HUES6 (cell line): ENCODE results near the gene RBM39.
A peak's percentile ranks its signal among the peaks of the same experiment; 100 is the strongest.

Experiments used
- H3K27ac ChIP-seq: 2 replicates; pipeline ENCODE4 v1.7.0; 2013; ENCODE audit warnings: low read depth, mild to moderate bottlenecking, low read length, inconsistent platforms
- H3K27me3 ChIP-seq: 2 replicates; pipeline ENCODE4 v1.6.1; 2013; ENCODE audit warnings: low read length; ENCODE audit not compliant: control insufficient read depth, insufficient read depth
- H3K36me3 ChIP-seq: 2 replicates; pipeline ENCODE4 v1.6.1; 2013; ENCODE audit warnings: low read length; ENCODE audit not compliant: control insufficient read depth, insufficient read depth
- H3K4me1 ChIP-seq: 2 replicates; pipeline ENCODE4 v1.6.1; 2013; ENCODE audit warnings: low read length; ENCODE audit not compliant: control insufficient read depth, insufficient read depth
- H3K4me3 ChIP-seq: 2 replicates; pipeline ENCODE4 v1.5.1; 2013; ENCODE audit warnings: low read depth, low read length
- H3K9ac ChIP-seq: one replicate; pipeline ENCODE4 v1.6.1; 2013; ENCODE audit warnings: mild to moderate bottlenecking, low read length
- H3K9me3 ChIP-seq: 2 replicates; pipeline ENCODE4 v1.6.1; 2013; ENCODE audit warnings: low read depth, low read length; ENCODE audit not compliant: control insufficient read depth, insufficient read depth

Gene RBM39

DNA sequence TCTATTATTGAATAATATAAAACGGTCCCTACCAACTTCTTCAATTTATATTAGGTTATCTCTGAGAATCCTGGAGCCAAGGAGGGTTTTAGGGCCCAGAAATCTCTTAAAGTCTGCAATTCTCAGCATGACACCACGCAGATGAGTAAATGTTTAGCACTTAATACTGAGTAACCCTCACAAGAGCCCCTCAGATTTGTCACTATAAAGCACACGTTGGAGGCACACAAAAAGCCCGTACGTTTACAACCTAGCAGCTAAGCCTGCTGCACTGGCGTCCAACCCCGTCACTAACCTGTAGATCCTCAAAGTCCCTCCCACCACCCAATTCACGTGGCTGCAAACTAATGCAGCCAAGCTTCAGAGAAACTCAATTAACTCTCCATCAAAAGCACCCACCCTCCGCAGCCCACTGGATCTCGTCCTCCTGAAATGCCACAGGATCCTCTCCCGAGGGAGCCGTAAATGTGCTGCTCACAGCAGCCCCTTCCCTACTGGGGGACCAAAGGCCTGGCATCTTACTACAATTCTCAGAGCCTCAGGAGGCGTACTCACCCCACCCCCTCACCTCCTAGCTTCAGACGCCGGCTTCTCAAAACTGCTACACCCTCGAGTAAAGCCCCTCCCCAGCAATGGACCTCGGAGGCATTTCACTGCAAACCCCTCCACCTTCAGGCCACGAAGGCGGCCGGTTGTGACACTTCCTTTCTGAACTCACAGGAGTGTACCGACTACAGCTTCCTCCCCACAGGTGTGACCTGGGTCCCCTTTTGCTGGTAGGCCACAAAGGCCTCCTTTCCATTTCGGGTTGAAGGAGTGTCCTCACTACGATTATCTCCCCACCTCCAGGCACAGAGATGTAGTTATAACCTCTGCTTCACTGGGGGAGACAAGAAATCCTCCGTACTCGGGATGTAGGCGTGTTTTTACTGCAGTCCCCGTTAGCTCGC lies 78.3 kb downstream of the RBM39 start:
- Histone ChIP-seq H3K4me3 (peak overlapping the region; percentile 86), H3K27me3 (no peaks in the 10 kb centered on the region), H3K4me1 (peaks cover 17% of the 10 kb centered on the region), H3K27ac (peak overlapping the region; percentile 92), H3K36me3 (peaks cover 4% of the 10 kb centered on the region; the same call in 1 of the 2 replicates), H3K9ac (peak overlapping the region; percentile 90), H3K9me3 (no peaks in the 10 kb centered on the region; the same call in 1 of the 2 replicates)

DNA sequence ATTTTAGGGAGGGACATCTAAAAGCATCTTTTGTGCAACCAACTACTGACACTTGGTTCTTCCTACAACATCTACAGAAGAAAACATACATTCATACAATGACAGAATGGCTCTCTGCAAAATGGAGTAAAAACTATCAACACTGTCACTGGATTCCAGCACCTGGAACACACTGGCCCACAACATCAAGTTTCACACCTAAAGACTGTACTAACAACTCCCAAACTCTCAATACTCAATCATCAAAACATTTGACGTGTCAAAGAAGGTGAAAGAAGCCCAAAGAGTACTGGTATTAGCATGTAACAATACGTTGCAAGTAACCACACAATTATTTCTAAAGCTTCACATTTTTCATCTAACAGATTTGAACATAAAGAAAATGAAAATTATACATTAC lies 79.5 kb downstream of the RBM39 start:
- no peaks in the 10 kb centered on the region for H3K27me3 ChIP-seq
- no peak overlapping the region for H3K9ac ChIP-seq
- peaks cover 1% of the 10 kb centered on the region; the same call in 1 of the 2 replicates for H3K36me3 ChIP-seq
- peaks cover 17% of the 10 kb centered on the region for H3K4me1 ChIP-seq
- H3K9me3 ChIP-seq = no peaks in the 10 kb centered on the region; the same call in 1 of the 2 replicates
- H3K27ac ChIP-seq = no peak overlapping the region
- H3K4me3 ChIP-seq = peak overlapping the region; percentile 86

DNA sequence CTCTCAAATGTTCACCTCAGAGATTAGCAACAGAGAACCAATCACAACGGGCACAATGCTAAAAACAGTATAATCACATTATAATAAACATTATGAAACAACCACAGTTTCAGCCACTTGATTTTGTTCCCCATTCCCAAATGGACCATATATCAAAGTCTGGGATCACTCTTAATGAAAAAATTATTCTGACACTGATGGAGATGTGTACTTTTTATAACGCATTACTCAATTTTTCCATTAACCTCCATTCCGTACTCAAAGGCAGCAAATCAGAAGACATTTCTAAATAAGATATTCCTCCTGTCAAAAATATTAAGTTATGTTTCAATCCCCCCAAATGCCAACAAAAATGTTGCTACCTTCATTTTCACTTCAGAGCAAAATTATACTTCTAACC lies 80.2 kb downstream of the RBM39 start:
- H3K27me3 ChIP-seq = no peaks in the 10 kb centered on the region
- H3K27ac ChIP-seq = 0 out of 2 replicates have a peak overlapping the region, but pooled peaks have one; percentile 8
- no peaks in the 10 kb centered on the region; the same call in 1 of the 2 replicates for H3K9me3 ChIP-seq
- H3K36me3 ChIP-seq = peaks cover 6% of the 10 kb centered on the region; the same call in 1 of the 2 replicates
- H3K4me1 ChIP-seq = peaks cover 17% of the 10 kb centered on the region
- H3K4me3 ChIP-seq = peak overlapping the region; percentile 86
- H3K9ac ChIP-seq = no peak overlapping the region

- H3K9me3 ChIP-seq = no peaks in the 10 kb centered on the region; the same call in 1 of the 2 replicates
- no peak overlapping the region for H3K27ac ChIP-seq
- peaks cover 11% of the 10 kb centered on the region; the same call in 1 of the 2 replicates for H3K36me3 ChIP-seq
- H3K4me1 ChIP-seq = peaks cover 17% of the 10 kb centered on the region
- peak overlapping the region; percentile 86; the same call in 1 of the 2 replicates for H3K4me3 ChIP-seq
- H3K9ac ChIP-seq = no peak overlapping the region
- no peaks in the 10 kb centered on the region for H3K27me3 ChIP-seq
Measured at GRCh38 chr20:35661053-35661452, 81.0 kb downstream of the RBM39 start.

DNA sequence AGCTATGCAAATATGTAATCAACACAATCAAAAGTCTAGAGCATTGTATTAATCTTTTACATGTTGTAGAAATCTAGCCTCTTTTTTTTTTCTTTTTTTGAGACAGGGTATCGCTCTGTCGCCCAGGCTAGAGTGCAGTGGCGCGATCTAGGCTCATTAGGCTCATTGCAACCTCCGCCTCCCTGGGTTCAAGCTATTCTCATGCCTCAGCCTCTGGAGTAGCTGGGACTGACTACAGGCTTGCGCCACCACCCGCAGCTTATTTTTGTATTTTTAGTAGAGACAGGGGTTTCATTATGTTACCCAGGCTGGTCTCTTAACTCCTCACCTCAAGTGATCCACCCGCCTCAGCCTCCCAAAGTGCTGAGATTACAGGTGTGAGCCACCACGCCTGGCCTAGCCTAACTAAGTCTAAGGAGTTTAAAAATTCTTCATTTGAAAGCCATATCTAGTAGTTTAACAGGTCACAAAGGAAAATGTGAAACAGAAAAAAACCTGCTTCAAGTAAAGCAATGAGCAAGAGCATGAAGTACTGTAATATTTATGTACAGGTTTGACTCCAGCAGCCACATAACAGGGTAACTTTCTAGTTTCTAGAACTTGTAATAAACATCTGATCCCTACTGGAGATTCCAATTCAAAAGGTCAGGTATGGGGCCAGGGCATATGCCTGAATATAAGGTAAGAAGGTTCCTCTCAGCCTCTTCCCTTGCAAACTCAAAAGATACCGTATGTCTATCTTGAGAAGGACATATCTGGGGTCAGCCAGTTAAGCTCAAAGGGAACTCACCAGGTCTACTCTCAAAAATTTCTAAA lies 81.7 kb downstream of the RBM39 start:
- no peaks in the 10 kb centered on the region; the same call in 1 of the 2 replicates for H3K9me3 ChIP-seq
- peaks cover 17% of the 10 kb centered on the region for H3K4me1 ChIP-seq
- no peaks in the 10 kb centered on the region for H3K27me3 ChIP-seq
- peaks cover 17% of the 10 kb centered on the region for H3K36me3 ChIP-seq
- H3K4me3 ChIP-seq = no peak overlapping the region
- no peak overlapping the region for H3K27ac ChIP-seq
- no peak overlapping the region for H3K9ac ChIP-seq

DNA sequence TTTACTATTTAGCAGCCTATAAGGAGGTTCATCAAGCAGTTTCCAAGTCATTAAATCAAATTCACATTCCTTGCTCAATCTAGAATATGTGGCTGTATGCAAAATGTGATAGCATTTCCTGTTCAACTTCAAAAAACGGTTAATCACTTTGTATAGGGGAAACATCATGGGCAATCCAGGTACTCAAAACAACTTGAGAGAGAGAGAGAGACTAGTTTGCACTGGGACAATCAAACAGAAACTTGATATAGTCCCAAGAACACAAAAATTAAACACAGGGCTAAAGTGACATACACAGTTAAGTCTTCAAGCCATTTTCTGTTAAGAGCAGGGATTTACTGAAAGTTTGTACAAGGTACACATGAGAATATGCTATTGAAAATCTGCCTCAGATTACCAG lies 84.8 kb downstream of the RBM39 start:
- H3K27ac ChIP-seq = no peak overlapping the region
- peaks cover 13% of the 10 kb centered on the region for H3K4me1 ChIP-seq
- no peak overlapping the region for H3K9ac ChIP-seq
- peaks cover 46% of the 10 kb centered on the region for H3K36me3 ChIP-seq
- H3K4me3 ChIP-seq = no peak overlapping the region
- no peaks in the 10 kb centered on the region for H3K27me3 ChIP-seq
- H3K9me3 ChIP-seq = no peaks in the 10 kb centered on the region; the same call in 1 of the 2 replicates

DNA sequence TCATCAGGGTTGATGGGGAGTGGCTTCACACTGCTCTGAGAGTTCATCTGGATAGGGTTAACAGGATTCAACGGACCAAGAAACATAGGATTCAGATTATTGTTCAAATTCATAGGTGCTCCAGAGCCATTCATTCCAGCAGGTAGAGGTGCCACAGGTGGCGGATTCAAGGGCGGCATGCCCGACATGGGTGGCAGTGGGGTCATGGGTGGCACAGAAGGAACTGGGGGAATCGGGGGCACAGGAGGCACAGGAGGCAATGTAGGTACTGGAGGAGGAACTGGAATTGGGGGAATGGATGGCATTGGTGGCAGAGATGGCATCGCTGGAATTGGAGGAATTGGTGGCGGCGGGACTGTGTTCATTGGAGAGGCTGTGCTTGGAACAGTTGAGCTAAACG lies 87.6 kb downstream of the RBM39 start:
- peaks cover 61% of the 10 kb centered on the region for H3K36me3 ChIP-seq
- H3K27ac ChIP-seq = no peak overlapping the region
- no peaks in the 10 kb centered on the region for H3K9me3 ChIP-seq
- no peaks in the 10 kb centered on the region for H3K4me1 ChIP-seq
- no peak overlapping the region for H3K4me3 ChIP-seq
- no peak overlapping the region for H3K9ac ChIP-seq
- H3K27me3 ChIP-seq = no peaks in the 10 kb centered on the region

DNA sequence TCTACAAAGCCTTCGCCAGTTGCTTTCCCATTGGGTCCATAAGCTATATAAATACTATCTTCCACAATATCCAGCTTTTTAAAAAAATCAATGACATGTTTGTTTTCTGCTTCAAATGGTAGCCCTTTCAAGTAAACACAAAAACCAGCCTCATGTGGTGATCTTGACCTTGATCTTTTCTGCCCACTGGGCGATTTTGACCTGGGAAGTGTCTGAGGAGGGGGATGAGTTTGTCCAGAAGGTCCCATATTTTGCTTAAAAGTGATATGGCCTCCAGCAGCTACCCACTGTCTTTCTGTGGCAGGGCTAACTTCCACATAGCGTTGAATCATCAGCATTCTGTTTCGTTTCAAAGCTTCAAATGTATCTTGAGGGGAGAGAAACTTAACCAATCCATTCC lies 88.2 kb downstream of the RBM39 start:
- Histone ChIP-seq H3K9me3 (no peaks in the 10 kb centered on the region), H3K9ac (no peak overlapping the region), H3K4me3 (no peak overlapping the region), H3K27ac (no peak overlapping the region), H3K4me1 (no peaks in the 10 kb centered on the region), H3K27me3 (no peaks in the 10 kb centered on the region), H3K36me3 (peaks cover 61% of the 10 kb centered on the region)
